HEK293 (cell line): ENCODE data around the gene CTNNBL1.

ENCODE experiments used
- PBX3 ChIP-seq: sonication (generic); formaldehyde crosslinking; IDR thresholded peaks from 2 replicates; pipeline ENCODE4 v1.8.1; 2022; ENCODE audit warnings: mild to moderate bottlenecking, moderate library complexity, missing genetic modification reagents
- SETDB1 ChIP-seq: IDR thresholded peaks from one replicate; pipeline ENCODE4 v1.6.1; 2017; ENCODE audit warnings: mild to moderate bottlenecking, low read length, moderate library complexity, mixed read lengths; ENCODE audit not compliant: insufficient read length
- TCF7L2 ChIP-seq: IDR thresholded peaks from 2 replicates; pipeline ENCODE4 v1.6.1; 2011; ENCODE audit warnings: low read depth, mild to moderate bottlenecking, inconsistent platforms, low read length, moderate library complexity, borderline replicate concordance
- ZNF121 ChIP-seq: fragments of 450-650 bp; formaldehyde crosslinking; IDR thresholded peaks from 2 replicates; pipeline ENCODE4 v1.5.1; 2016; ENCODE audit warnings: missing biosample characterization, missing genetic modification characterization
- ZNF266 ChIP-seq: fragments of 450-650 bp; formaldehyde crosslinking; IDR thresholded peaks from 2 replicates; pipeline ENCODE4 v1.5.1; 2016; ENCODE audit warnings: missing biosample characterization, missing genetic modification characterization, low read depth
- ZNF324 ChIP-seq: fragments of 450-650 bp; formaldehyde crosslinking; IDR thresholded peaks from 2 replicates; pipeline ENCODE4 v1.5.1; 2016; ENCODE audit warnings: missing biosample characterization, missing genetic modification characterization
- ZNF416 ChIP-seq: fragments of 450-650 bp; formaldehyde crosslinking; IDR thresholded peaks from 2 replicates; pipeline ENCODE4 v1.5.1; 2016; ENCODE audit warnings: missing biosample characterization, missing genetic modification characterization
- ZSCAN16 ChIP-seq: fragments of 450-650 bp; formaldehyde crosslinking; IDR thresholded peaks from 2 replicates; pipeline ENCODE4 v1.5.1; 2016; ENCODE audit warnings: missing biosample characterization, missing genetic modification characterization
- TF ChIP-seq, protein P1 (sequence below): fragments of 450-650 bp; formaldehyde crosslinking; IDR thresholded peaks from 2 replicates; pipeline ENCODE4 v1.5.1; 2016; ENCODE audit warnings: missing biosample characterization, missing genetic modification characterization

GRCh38 chr20:37764333-37764935 lies 70.6 kb downstream of the CTNNBL1 start:
- no peak for TF ChIP-seq TCF7L2
- TF ChIP-seq ZSCAN16 (tag by site-specific recombination): no peak
- TF ChIP-seq ZNF121 (tag by site-specific recombination): no peak
- no peak for TF ChIP-seq ZNF324
- TF ChIP-seq, protein P1, sequence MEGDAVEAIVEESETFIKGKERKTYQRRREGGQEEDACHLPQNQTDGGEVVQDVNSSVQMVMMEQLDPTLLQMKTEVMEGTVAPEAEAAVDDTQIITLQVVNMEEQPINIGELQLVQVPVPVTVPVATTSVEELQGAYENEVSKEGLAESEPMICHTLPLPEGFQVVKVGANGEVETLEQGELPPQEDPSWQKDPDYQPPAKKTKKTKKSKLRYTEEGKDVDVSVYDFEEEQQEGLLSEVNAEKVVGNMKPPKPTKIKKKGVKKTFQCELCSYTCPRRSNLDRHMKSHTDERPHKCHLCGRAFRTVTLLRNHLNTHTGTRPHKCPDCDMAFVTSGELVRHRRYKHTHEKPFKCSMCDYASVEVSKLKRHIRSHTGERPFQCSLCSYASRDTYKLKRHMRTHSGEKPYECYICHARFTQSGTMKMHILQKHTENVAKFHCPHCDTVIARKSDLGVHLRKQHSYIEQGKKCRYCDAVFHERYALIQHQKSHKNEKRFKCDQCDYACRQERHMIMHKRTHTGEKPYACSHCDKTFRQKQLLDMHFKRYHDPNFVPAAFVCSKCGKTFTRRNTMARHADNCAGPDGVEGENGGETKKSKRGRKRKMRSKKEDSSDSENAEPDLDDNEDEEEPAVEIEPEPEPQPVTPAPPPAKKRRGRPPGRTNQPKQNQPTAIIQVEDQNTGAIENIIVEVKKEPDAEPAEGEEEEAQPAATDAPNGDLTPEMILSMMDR: no peak
- TF ChIP-seq SETDB1: no peak
- no peak for TF ChIP-seq ZNF416 (tag by site-specific recombination)
- no peak for TF ChIP-seq ZNF266 (tag by site-specific recombination)
- no peak for TF ChIP-seq PBX3 (CRISPR knock-in tag)
